H7 (cell line): Measurements from ENCODE around the gene SDC1. TPM values are rescaled to one million over a fixed set of nuclear protein-coding genes. Genes with fewer than 3 reads are reported as not detected.

Experiments used
- DNase-seq: peaks from one replicate; pipeline ENCODE4 v3.0.0; 2012
- H3K27me3 ChIP-seq: 2 replicates; pipeline ENCODE4 v1.6.0; 2011; ENCODE audit warnings: mild to moderate bottlenecking, low read length; ENCODE audit not compliant: control insufficient read depth, insufficient read depth
- H3K36me3 ChIP-seq: replicated peaks from 2 replicates; pipeline ENCODE4 v1.5.1; 2011; ENCODE audit warnings: low read length; ENCODE audit not compliant: control insufficient read depth, insufficient read depth
- H3K4me3 ChIP-seq: 2 replicates; pipeline ENCODE4 v1.5.1; 2011; ENCODE audit warnings: low read depth, mild to moderate bottlenecking, control low read depth, low read length, moderate library complexity; ENCODE audit not compliant: insufficient read depth
- total RNA-seq: library from RNA; depleted of rRNA; stranded (reverse); fragments of >200 nt; shearing (Covaris generic); gene quantifications from 2 replicates; pipeline ENCODE4 v1.2.3, GENCODE V29; 2014

SDC1 gene
- total RNA-seq, 1 experiment from 2014 or later = 38.5 TPM

DNA sequence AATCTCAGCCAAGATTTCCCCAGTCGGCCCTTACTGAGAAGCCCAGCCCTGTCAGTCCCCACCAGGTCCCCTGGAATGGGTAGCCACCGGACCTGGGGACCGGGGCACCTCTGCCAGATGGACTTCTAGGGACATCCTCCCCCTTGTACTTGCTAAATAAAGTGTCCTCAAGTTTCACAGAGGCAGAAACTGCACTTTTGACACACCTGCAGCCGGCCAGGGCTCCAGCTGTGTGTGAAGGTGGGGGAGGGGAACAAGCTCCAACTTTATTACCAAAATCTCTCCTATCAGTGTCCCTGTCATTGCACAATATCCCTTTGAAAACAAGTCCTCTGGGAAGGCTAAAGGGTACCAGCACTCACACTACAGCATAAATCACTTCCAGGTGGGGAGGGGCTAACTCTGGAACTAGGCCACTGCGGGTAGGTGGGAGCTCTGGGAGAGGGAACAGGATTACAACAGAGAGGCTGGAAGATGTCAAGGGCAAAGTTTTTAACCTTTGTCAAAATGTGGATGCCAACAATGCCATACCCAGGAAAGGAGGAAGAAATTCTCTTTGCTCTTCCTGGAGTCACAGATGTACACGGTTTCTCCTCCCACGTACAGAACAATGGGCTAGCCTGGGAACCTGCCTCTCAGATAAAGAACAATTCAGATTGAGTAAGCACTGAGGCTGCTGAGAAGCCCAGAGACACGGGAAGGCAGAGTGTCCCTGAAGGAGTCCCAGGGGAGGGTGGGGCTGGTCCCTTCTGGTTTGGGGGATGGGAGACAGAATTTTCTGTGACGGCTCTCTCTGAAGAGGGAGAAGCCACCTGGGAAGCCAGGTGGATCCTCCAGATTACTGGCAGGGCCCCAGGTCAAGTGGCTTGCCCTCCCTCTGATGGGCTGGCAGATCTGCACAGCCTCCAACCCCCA lies 11.0 kb downstream of the SDC1 start:
- DNase-seq = no peak
- H3K36me3 ChIP-seq = peaks cover 2% of the 10 kb centered on the region; the same call in 1 of the 2 replicates
- no peaks in the 10 kb centered on the region for H3K27me3 ChIP-seq
- no peak overlapping the region for H3K4me3 ChIP-seq

DNA sequence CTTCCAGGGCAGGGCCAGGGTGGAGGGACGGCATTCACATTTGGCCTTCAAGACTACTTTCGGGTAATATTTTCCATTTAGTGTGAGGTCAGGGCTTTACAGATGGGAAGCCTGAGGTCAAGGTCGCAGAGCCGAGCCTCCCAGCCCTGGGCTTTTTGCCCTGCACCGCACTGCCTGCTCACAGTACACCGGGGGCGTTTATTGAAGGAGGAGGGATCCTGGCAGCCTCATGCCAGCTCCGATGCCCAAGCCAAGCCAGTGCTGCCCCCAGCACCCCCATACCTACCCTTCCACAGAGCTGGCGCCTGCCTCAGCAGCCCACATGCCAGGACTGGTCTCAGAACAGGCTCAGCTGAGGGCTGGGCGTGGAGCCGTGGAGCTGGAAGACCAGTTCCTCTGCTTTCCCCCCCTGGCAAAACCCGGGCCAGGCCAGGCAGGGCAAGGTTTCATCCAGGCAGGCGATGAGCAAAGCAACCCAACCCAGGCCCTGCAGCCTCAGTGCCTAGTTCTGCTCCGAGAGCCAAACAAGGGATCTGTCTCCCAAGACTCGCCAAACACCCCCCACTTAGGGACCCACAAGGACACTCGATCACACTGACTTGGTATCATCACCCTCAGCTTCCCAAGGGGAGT lies 11.9 kb downstream of the SDC1 start:
- DNase-seq = no peak
- peaks cover 2% of the 10 kb centered on the region; the same call in 1 of the 2 replicates for H3K36me3 ChIP-seq
- H3K4me3 ChIP-seq = no peak overlapping the region
- no peaks in the 10 kb centered on the region for H3K27me3 ChIP-seq

DNA sequence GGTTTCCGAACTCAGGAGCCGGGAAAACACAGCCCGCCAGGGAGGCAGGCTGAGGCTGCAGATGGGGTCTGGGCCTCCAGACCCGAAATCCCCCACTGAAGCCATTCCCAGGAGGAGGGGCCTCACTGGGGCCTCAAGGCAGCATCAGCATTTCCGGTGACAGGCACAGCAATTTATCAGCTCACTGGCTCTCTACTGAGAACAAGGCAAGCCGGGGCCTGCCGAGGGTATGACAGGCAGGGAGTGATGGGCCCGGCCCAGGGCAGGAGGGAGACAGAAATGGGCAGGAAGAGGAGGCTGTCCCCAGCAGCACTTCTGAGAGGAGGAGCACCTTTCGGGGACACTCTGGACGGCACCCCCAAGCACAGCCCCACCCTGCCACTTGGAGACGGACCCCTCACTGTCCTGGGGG lies 12.5 kb downstream of the SDC1 start:
- DNase-seq = peak; percentile 77
- H3K36me3 ChIP-seq = peaks cover 2% of the 10 kb centered on the region; the same call in 1 of the 2 replicates
- H3K27me3 ChIP-seq = no peaks in the 10 kb centered on the region
- no peak overlapping the region for H3K4me3 ChIP-seq

DNA sequence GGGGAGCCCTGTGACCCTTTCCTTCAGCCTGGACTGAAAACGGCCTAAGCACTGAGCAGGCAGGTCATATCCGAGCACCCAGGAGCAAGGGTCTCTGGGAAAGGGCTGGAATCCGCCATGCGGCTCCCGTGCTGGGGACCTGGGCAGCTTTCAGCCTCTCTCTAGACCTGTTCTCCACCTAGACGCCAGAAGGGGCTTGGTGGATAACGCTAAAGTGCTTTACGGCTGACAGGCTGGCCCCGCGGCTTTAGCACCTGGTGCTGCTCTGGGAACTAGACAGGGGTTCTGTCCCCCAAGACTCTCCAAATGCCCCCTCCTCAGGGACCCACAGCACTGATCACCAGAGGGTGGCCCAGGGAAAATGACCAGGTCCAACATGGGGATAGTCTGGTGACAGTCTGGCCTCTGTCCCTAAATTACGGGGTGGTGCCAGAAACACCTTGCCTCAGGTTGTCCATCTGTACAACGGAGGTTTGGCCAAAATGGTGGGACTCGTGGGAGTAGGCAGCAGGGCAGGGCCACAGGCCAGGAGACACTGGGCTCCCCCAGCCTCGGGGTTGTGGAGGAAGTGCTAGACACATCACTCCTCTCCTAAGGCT lies 13.0 kb downstream of the SDC1 start:
- H3K4me3 ChIP-seq = no peak overlapping the region
- no peaks in the 10 kb centered on the region for H3K27me3 ChIP-seq
- no peak for DNase-seq
- peaks cover 2% of the 10 kb centered on the region; the same call in 1 of the 2 replicates for H3K36me3 ChIP-seq

DNA sequence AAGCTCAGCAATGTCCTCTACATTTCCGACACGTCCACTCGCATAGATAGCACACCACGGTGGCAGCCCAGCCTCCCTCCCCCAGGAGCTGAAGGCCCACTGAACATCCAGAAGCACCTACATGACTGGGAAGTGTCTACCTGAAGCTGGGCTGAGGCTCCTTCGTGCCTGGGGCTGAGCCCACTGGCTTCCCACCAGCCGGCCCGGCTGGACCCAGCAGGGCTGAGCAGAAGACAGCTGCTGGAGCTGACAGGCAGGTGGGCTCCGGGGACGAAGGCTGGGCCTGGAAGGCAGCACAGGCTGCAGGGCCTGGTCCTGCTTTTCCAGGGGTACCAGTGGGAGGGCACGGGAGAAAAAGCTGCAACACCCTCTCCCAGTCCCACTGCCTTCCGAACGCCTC lies 13.5 kb downstream of the SDC1 start:
- no peak for DNase-seq
- no peaks in the 10 kb centered on the region for H3K27me3 ChIP-seq
- peaks cover 2% of the 10 kb centered on the region; the same call in 1 of the 2 replicates for H3K36me3 ChIP-seq
- no peak overlapping the region for H3K4me3 ChIP-seq

DNA sequence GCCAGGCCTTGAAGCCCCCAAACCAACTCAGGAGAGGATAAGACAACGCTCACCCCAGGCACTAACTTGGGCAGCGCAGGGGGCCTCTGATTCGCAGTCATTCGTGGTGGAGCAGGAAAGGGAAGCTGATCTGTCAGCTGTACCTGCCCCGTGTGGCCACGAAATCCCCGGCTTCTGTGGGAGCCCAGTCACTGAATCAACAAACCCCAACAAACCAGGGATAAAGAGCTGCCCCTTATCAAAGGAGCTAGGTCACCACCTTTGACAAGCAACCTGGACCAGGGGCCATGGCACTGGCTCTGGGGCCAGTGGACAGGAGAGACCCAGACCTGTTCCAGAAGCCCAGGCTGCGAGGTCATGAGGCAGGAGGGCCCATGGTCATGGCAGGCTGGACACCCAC lies 14.5 kb downstream of the SDC1 start:
- Histone ChIP-seq H3K27me3 (no peaks in the 10 kb centered on the region), H3K36me3 (0 out of 2 replicates have a peak, but pooled peaks cover 1% of the 10 kb centered on the region), H3K4me3 (no peak overlapping the region)
- DNase-seq = no peak

DNA sequence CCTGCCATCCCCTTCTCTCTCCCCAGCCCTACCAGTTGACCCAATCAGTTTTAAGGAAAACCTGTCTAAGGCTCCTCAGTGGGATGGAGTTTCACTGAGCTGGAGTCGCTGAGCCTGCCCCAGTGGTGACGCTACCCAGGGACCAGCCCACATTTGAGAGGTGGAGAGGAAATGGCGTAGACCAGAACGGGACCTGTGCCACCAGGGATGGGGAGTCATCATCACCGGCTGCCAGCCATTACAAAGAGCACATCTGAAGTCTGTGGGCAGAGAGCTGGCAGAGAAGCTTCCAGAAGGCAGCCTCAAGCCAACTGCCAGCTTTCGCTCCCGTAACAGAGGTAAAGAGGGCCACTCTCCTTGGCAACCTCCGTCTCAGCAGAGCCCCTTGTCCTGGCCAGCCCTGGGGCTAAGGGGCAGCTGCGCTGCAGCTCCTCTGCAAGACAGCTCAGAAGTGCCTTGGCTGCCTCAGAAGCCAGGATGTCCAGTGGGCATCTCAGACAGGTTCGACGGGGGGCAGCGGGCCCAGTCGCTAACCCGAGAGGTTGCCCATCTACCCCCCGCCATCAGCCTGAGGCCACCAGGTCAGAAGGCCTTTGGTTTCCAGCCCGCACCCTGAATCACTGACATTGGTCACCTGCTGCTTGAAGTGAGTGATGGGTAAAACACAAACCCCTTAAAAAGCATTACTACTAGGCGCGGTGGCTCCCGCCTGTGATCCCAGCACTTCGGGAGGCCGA lies 15.4 kb downstream of the SDC1 start:
- no peak for DNase-seq

DNA sequence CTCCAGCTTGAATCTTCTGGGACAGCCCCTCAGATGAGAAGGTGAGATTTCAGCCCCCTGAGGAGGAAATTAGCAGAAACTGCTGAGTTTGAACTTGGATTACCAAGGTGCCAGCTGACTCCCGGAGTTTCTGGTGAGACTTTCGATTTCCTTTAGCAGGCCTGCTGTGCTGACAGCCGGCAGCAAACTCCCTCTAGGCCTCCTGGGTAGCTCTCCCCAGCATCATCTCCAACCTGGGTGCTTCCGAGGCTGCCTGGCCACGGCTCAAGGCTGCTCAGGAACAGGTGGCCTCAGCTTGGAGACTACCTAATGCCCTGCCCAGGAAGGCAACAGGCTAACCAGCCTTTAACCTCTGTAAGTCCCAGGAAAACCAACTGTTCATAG lies 16.5 kb downstream of the SDC1 start:
- DNase-seq = no peak
- Histone ChIP-seq H3K4me3 (no peak overlapping the region), H3K27me3 (no peaks in the 10 kb centered on the region), H3K36me3 (peaks cover 2% of the 10 kb centered on the region)

More for the DNA sequence above, 15.4 kb downstream of the SDC1 start:
- Histone ChIP-seq H3K27me3 (no peaks in the 10 kb centered on the region), H3K4me3 (no peak overlapping the region), H3K36me3 (peaks cover 2% of the 10 kb centered on the region)

DNA sequence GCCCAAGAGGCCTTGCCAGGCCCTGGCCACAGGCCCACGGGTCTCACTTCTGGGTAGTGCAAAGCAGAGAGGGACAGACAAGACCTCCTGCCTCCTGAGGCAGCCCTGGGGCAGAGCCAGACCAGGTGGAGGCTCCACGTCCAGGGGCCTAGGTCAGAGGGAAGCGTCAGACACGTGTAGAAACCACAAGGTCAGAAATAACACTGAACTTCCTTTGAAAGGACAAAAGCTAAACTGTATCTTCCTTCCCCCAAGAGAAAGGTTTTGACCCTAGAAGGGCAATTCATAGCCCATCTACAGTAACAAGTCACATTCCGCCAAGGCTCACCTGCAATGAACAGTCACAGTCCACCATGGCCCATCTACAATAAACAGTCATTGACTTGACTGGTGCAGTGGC lies 17.9 kb downstream of the SDC1 start:
- DNase-seq = no peak
- Histone ChIP-seq H3K4me3 (no peak overlapping the region), H3K36me3 (peaks cover 10% of the 10 kb centered on the region), H3K27me3 (no peaks in the 10 kb centered on the region)

DNA sequence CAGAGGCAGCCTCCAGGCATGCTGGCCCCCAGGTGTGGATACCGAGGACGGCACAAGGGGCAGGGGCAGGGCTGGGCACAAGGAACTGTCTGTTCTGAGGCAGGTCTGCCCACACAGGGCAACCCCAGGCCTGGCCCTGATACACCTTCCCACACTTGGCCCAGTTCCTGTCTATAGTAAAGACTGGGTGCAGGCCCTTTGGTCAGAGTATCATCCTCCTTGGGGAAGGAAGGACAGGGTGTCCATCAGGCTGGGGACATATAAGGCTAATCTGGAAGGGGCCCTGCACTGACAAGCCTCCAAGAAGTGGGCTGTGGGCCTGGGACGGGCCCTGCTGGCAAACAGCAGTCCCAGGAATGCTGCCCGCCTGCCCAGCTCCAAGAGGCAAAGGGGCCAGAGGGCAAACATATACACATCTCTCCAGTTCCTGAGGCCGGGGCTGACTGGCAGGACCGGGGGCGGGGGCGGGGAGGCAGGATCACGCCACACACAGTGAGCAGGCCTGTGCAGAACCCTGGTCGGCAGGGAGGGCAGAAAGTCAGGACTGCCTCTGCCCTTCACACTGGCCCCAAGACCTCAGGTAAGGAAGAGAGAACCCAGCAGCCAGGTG lies 18.9 kb downstream of the SDC1 start:
- no peak overlapping the region for H3K4me3 ChIP-seq
- H3K36me3 ChIP-seq = peaks cover 10% of the 10 kb centered on the region
- H3K27me3 ChIP-seq = no peaks in the 10 kb centered on the region
- DNase-seq = peak; percentile 66

DNA sequence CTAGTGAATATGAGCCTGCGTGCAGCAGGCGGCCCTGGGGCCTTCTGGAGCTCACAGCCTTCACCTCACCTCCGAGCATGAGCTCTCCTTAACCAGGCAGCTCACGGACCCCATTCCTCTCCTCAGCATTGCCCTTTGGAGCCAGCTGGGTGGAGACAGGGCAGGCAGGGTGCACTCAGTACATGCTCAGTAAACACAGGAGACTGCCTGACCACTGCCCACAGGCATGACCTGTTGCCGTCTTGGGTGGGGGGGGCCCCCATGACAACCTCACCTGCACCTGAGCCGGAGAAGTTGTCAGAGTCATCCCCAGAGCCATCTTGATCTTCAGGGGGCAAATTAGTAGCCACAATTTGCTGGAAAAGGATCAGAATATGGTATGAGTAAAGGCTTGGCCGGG lies 19.9 kb downstream of the SDC1 start:
- Histone ChIP-seq H3K4me3 (no peak overlapping the region), H3K36me3 (peaks cover 10% of the 10 kb centered on the region), H3K27me3 (no peaks in the 10 kb centered on the region)
- no peak for DNase-seq

DNA sequence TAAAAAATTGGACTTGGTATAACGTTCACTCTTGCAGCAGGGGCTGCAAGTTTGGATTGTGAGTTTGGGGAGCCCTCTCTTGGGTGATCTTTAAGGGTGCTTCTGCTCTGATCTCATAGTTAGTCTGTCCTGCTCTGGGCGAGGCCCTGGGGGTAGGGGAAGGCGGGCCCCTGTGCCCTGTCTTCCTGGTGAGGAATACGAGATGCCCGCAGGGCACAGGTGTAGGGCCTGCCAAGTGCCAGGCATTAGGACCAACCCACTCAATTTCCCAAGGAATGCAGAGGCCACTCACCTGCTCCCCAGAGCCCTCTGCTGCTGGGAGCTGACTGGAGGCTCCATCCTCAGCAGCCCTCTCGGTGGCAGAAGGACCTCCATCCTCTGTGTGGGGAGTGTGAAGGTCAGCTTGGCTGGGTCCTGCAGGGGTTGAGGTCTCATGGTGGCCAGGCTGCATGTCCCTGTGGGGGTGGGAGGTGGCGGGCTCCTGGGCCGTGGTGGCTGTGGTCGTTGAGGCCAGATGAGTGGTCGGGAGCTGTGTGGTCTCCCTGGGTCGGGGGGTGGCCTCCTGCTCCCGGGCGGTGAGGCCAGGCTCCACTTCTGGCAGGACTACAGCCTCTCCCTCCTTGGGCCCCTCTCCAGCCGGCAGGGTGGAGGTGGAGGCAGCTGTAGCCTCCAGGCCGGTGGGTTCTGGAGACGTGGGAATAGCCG lies 21.3 kb downstream of the SDC1 start:
- no peak overlapping the region for H3K4me3 ChIP-seq
- H3K27me3 ChIP-seq = no peaks in the 10 kb centered on the region
- no peak for DNase-seq
- peaks cover 10% of the 10 kb centered on the region for H3K36me3 ChIP-seq

DNA sequence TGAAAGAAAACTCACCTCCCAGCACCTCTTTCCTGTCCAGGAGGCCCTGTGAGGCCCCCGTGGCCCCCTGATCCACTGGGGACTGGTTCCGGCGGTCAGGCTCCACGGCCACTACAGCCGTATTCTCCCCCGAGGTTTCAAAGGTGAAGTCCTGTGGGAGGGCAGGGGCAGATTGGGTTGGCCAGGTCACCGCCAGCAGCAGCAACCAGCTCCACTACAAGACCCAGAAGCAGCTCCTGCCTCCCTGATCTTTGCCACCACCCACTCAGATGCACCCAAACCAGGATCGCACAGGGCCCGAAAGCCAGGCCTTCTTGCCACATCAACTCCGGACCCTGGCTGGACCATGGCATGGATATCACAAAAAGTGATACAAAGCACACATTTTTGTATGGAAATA lies 21.9 kb downstream of the SDC1 start:
- Histone ChIP-seq H3K4me3 (no peak overlapping the region), H3K27me3 (no peaks in the 10 kb centered on the region), H3K36me3 (peaks cover 10% of the 10 kb centered on the region)
- no peak for DNase-seq
